HG03571 (cell line): ENCODE measurements around the gene FGF12.

ENCODE experiments used
- ATAC-seq: cut with Tn5 transposase; IDR thresholded peaks from one replicate; pipeline ENCODE4 v1.9.1; 2021; ENCODE audit not compliant: unreplicated experiment

The FGF12 gene

GRCh38 chr3:192212335-192212734 is 515.0 kb downstream of the FGF12 start:
- no peak for ATAC-seq

- ATAC-seq = no peak
These were observed 519.7 kb downstream of the FGF12 start for GRCh38 chr3:192207651-192208050.

GRCh38 chr3:192207239-192207638 is 520.1 kb downstream of the FGF12 start:
- ATAC-seq = no peak

- no peak for ATAC-seq
These were observed 533.3 kb downstream of the FGF12 start for GRCh38 chr3:192194085-192194484.

GRCh38 chr3:192188218-192188835 is 539.0 kb downstream of the FGF12 start:
- peak; percentile 95 for ATAC-seq

GRCh38 chr3:192187485-192188051 is 539.8 kb downstream of the FGF12 start:
- ATAC-seq = no peak

- no peak for ATAC-seq
These were observed 540.8 kb downstream of the FGF12 start for GRCh38 chr3:192186498-192186897.

- no peak for ATAC-seq
These were observed 541.3 kb downstream of the FGF12 start for GRCh38 chr3:192186045-192186444.

- no peak for ATAC-seq
These were observed 544.2 kb downstream of the FGF12 start for GRCh38 chr3:192183109-192183508.

- no peak for ATAC-seq
These were observed 546.2 kb downstream of the FGF12 start for GRCh38 chr3:192181151-192181550.

GRCh38 chr3:192177383-192177782 is 550.0 kb downstream of the FGF12 start:
- ATAC-seq = no peak

GRCh38 chr3:192174283-192174682 is 553.1 kb downstream of the FGF12 start:
- no peak for ATAC-seq

- no peak for ATAC-seq
These were observed 556.1 kb downstream of the FGF12 start for GRCh38 chr3:192171213-192171612.

- ATAC-seq = no peak
These were observed 556.7 kb downstream of the FGF12 start for GRCh38 chr3:192170659-192171058.

- ATAC-seq = no peak
These were observed 557.3 kb downstream of the FGF12 start for GRCh38 chr3:192170031-192170430.

GRCh38 chr3:192169332-192169915 is 557.9 kb downstream of the FGF12 start:
- ATAC-seq = no peak

GRCh38 chr3:192168202-192168601 is 559.1 kb downstream of the FGF12 start:
- ATAC-seq = no peak

GRCh38 chr3:192165552-192165951 is 561.8 kb downstream of the FGF12 start:
- no peak for ATAC-seq

- no peak for ATAC-seq
These were observed 565.7 kb downstream of the FGF12 start for GRCh38 chr3:192161661-192162060.

- ATAC-seq = no peak
These were observed 571.0 kb downstream of the FGF12 start for GRCh38 chr3:192156382-192156781.

- ATAC-seq = no peak
These were observed 572.1 kb downstream of the FGF12 start for GRCh38 chr3:192155194-192155593.

- no peak for ATAC-seq
These were observed 594.1 kb downstream of the FGF12 start for GRCh38 chr3:192133271-192133670.
